ENCODE data around the gene C15orf40. TPM values are rescaled to one million over a fixed set of nuclear protein-coding genes. Genes with fewer than 3 reads are reported as not detected.
"Not testable (repeated sequence)": the region's sequence is repeated elsewhere in the genome, so short reads cannot be mapped to it uniquely, and the experiment has no call there.

C15orf40 gene
- total RNA-seq, 2 donors from 2014 or later = 19.0 to 22.7 TPM

- Histone ChIP-seq H3K9me3 (no peaks in the 10 kb centered on the region), H3K4me3 (no peak overlapping the region), H3K4me1 (no peaks in the 10 kb centered on the region), H3K27ac (no peak overlapping the region), H3K27me3 (no peaks in the 10 kb centered on the region), H3K36me3 (no peaks in the 10 kb centered on the region), H3K9ac (ENCODE audit: low read depth in 2 of 2, low read length in 2 of 2) (no peak overlapping the region)
- intact Hi-C loops (cut with DNase I) = no loop called here
- no peak for DNase-seq
- no peak for TF ChIP-seq CTCF (IDR thresholded peaks at IDR 0.05)
Measured at GRCh38 chr15:82945326-82945725, 66.1 kb downstream of the C15orf40 start.

DNA sequence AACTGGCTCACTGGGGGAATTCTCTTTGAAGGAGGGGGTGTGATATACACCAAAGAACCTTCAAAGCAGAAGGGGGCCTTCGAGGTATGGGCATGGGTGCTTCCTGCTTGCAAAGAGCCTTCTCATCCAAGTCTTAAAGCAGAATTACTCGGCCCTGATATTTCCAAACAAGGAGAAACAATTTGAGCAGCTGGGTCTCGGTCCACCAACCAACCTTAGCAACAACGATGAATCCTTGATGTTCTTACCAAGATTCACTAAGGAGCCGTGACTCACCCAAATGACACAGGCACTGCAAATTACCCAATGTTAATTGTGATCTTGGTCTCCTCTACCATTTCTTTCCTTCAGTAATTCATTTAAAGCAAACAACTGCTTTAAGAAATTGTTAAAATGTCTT lies 66.6 kb downstream of the C15orf40 start:
- H3K27me3 ChIP-seq = no peaks in the 10 kb centered on the region
- no peaks in the 10 kb centered on the region for H3K36me3 ChIP-seq
- intact Hi-C loops (cut with DNase I) = no loop called here
- H3K4me1 ChIP-seq = no peaks in the 10 kb centered on the region
- no peak overlapping the region for H3K4me3 ChIP-seq
- no peak overlapping the region for H3K27ac ChIP-seq
- no peak for DNase-seq
- no peaks in the 10 kb centered on the region for H3K9me3 ChIP-seq
- H3K9ac ChIP-seq (ENCODE audit: low read depth in 2 of 2, low read length in 2 of 2) = no peak overlapping the region
- no peak for TF ChIP-seq CTCF (IDR thresholded peaks at IDR 0.05)

GRCh38 chr15:82944056-82944455 lies 67.4 kb downstream of the C15orf40 start:
- TF ChIP-seq CTCF (IDR thresholded peaks at IDR 0.05) = no peak
- Histone ChIP-seq H3K36me3 (no peaks in the 10 kb centered on the region), H3K4me3 (no peak overlapping the region), H3K9me3 (no peaks in the 10 kb centered on the region), H3K27ac (no peak overlapping the region), H3K9ac (ENCODE audit: low read depth in 2 of 2, low read length in 2 of 2) (no peak overlapping the region), H3K4me1 (no peaks in the 10 kb centered on the region), H3K27me3 (no peaks in the 10 kb centered on the region)
- DNase-seq = no peak
- intact Hi-C loops (cut with DNase I) = no loop called here

GRCh38 chr15:82943176-82943575 lies 68.3 kb downstream of the C15orf40 start:
- no peak for DNase-seq
- H3K36me3 ChIP-seq = no peaks in the 10 kb centered on the region
- no peak overlapping the region for H3K9ac ChIP-seq (ENCODE audit: low read depth in 2 of 2, low read length in 2 of 2)
- intact Hi-C loops (cut with DNase I) = no loop called here
- H3K27ac ChIP-seq = no peak overlapping the region
- H3K27me3 ChIP-seq = no peaks in the 10 kb centered on the region
- no peaks in the 10 kb centered on the region for H3K4me1 ChIP-seq
- TF ChIP-seq CTCF (IDR thresholded peaks at IDR 0.05) = no peak
- H3K4me3 ChIP-seq = no peak overlapping the region
- no peaks in the 10 kb centered on the region for H3K9me3 ChIP-seq

GRCh38 chr15:82942691-82943090 lies 68.7 kb downstream of the C15orf40 start:
- no peak for DNase-seq
- Histone ChIP-seq H3K4me1 (no peaks in the 10 kb centered on the region), H3K36me3 (no peaks in the 10 kb centered on the region)

GRCh38 chr15:82939678-82940077 lies 71.8 kb downstream of the C15orf40 start:
- H3K27me3 ChIP-seq; H3K9me3 ChIP-seq; DNase-seq; H3K4me3 ChIP-seq; H3K27ac ChIP-seq; H3K36me3 ChIP-seq; H3K4me1 ChIP-seq; intact Hi-C loops (cut with DNase I); H3K9ac ChIP-seq (ENCODE audit: low read depth in 2 of 2, low read length in 2 of 2): not testable (repeated sequence)

More at GRCh38 chr15:82942691-82943090, 68.7 kb downstream of the C15orf40 start:
- H3K9ac ChIP-seq (ENCODE audit: low read depth in 2 of 2, low read length in 2 of 2) = no peak overlapping the region
- no peaks in the 10 kb centered on the region for H3K27me3 ChIP-seq
- no peak overlapping the region for H3K27ac ChIP-seq
- H3K4me3 ChIP-seq = no peak overlapping the region
- no peak for TF ChIP-seq CTCF (IDR thresholded peaks at IDR 0.05)
- intact Hi-C loops (cut with DNase I) = no loop called here
- H3K9me3 ChIP-seq = no peaks in the 10 kb centered on the region

Other genes with a start within 250 kb of the C15orf40 start
- gene FSD2, start 205.6 kb downstream of the C15orf40 start, total RNA-seq = not detected
- gene WHAMM, start 202.0 kb downstream of the C15orf40 start, total RNA-seq = 10 to 100 TPM; 11.9 to 13.1 TPM
- 1 to 10 TPM; 2.4 to 3.1 TPM for gene HOMER2, start 58.9 kb downstream of the C15orf40 start, total RNA-seq
- gene RAMAC, start 25.4 kb downstream of the C15orf40 start, total RNA-seq = 10 to 100 TPM; 22.8 to 23.0 TPM
- 10 to 100 TPM; 56.7 to 63.6 TPM for gene BTBD1, start 55.6 kb upstream of the C15orf40 start, total RNA-seq
- 1 to 10 TPM in 1 of 2 donors, under 1 TPM in 1; 0.62 to 1.5 TPM for gene TM6SF1, start 96.0 kb upstream of the C15orf40 start, total RNA-seq
- gene HDGFL3, start 196.2 kb upstream of the C15orf40 start, total RNA-seq = 10 to 100 TPM; 16.2 to 16.7 TPM